Keratinocyte (primary cell): ENCODE results near the gene NADSYN1. TPM values are rescaled to one million over a fixed set of nuclear protein-coding genes. Genes with fewer than 3 reads are reported as not detected.

Experiments
- DNase-seq: peaks from one replicate; pipeline ENCODE4 v3.0.0-alpha.2; 2011; ENCODE audit warnings: low read depth, missing footprints, low spot score
- FAIRE-seq: peaks from 2 replicates; lab custom pipeline; 2011; peaks lifted over from hg19 to GRCh38; lab: Jason Lieb, UNC
- H2AFZ ChIP-seq: 2 replicates; pipeline ENCODE4 v1.6.0; 2012; ENCODE audit warnings: low read length, control low read depth, inconsistent platforms; ENCODE audit not compliant: control insufficient read depth
- H3K27ac ChIP-seq: 2 replicates; pipeline ENCODE4 v1.5.1; 2011; ENCODE audit warnings: low read length; ENCODE audit not compliant: control insufficient read depth, insufficient read depth
- H3K27me3 ChIP-seq: 3 replicates; pipeline ENCODE4 v1.6.0; 2011; ENCODE audit warnings: low read length; ENCODE audit not compliant: control insufficient read depth, insufficient read depth; ENCODE audit errors: extremely low read depth
- H3K36me3 ChIP-seq, 2 experiments: 2 replicates in 1 of 2; 3 replicates in 1 of 2; pipeline ENCODE4 v1.5.1; 2011; ENCODE audit warnings: low read length in 2 of 2, mild to moderate bottlenecking in 1 of 2; ENCODE audit not compliant: control insufficient read depth in 2 of 2, insufficient read depth in 2 of 2; ENCODE audit errors: extremely low read depth in 1 of 2
- H3K4me1 ChIP-seq: 3 replicates; pipeline ENCODE4 v1.5.1; 2011; ENCODE audit warnings: low read length; ENCODE audit not compliant: control insufficient read depth, insufficient read depth; ENCODE audit errors: extremely low read depth
- H3K4me2 ChIP-seq: 3 replicates; pipeline ENCODE4 v1.6.0; 2011; ENCODE audit warnings: low read depth, low read length; ENCODE audit not compliant: control insufficient read depth, insufficient read depth; ENCODE audit errors: extremely low read depth
- H3K4me3 ChIP-seq, 3 experiments: fragments of 200-600 bp in 1 of 3; sonication (generic) in 1 of 3; 2 replicates in 2 of 3; 3 replicates in 1 of 3; pipeline ENCODE4 v1.5.1; 2011 to 2016; ENCODE audit warnings: low read length in 3 of 3, mild to moderate bottlenecking in 3 of 3, control low read depth in 2 of 3, inconsistent platforms in 1 of 3, low read depth in 1 of 3, mixed read lengths in 1 of 3, mixed run types in 1 of 3, moderate library complexity in 1 of 3; ENCODE audit not compliant: control insufficient read depth in 2 of 3, insufficient read depth in 2 of 3; ENCODE audit errors: extremely low read depth in 1 of 3
- H3K79me2 ChIP-seq: 2 replicates; pipeline ENCODE4 v1.6.0; 2012; ENCODE audit warnings: low read length; ENCODE audit not compliant: control insufficient read depth, insufficient read depth
- H3K9ac ChIP-seq: 3 replicates; pipeline ENCODE4 v1.6.0; 2011; ENCODE audit warnings: low read length; ENCODE audit not compliant: control insufficient read depth, insufficient read depth; ENCODE audit errors: extremely low read depth
- H3K9me1 ChIP-seq: 3 replicates; pipeline ENCODE4 v1.6.0; 2011; ENCODE audit warnings: low read length; ENCODE audit not compliant: control insufficient read depth, insufficient read depth; ENCODE audit errors: extremely low read depth
- H3K9me3 ChIP-seq: 2 replicates; pipeline ENCODE4 v1.5.1; 2012; ENCODE audit warnings: low read depth, low read length; ENCODE audit not compliant: control insufficient read depth
- H4K20me1 ChIP-seq: 3 replicates; pipeline ENCODE4 v1.6.0; 2011; ENCODE audit warnings: low read length; ENCODE audit not compliant: control insufficient read depth, insufficient read depth; ENCODE audit errors: extremely low read depth
- CTCF ChIP-seq, 3 experiments: IDR thresholded peaks in 1 of 3; conservative IDR thresholded peaks in 1 of 3; optimal IDR thresholded peaks in 1 of 3; 2 replicates in 2 of 3; 3 replicates in 1 of 3; pipeline versions ENCODE3 to v1.5.1; 2011; ENCODE audit warnings: low read length in 3 of 3, mild to moderate bottlenecking in 3 of 3, moderate library complexity in 2 of 3, control low read depth in 1 of 3, inconsistent platforms in 1 of 3; ENCODE audit not compliant: insufficient read depth in 2 of 3; ENCODE audit errors: extremely low read depth in 1 of 3
- EZH2 ChIP-seq: IDR thresholded peaks from one replicate; pipeline ENCODE4 v1.6.1; 2012; ENCODE audit warnings: inconsistent platforms, mild to moderate bottlenecking, low read length, moderate library complexity
- dilution Hi-C: fragments of 300-500 bp; cut with MboI; formaldehyde crosslinking; loops from one replicate; pipeline ENCODE4 v1.7.0; 2020; ENCODE audit warnings: low sequenced_read_pairs; ENCODE audit not compliant: extremely low pct_ligation_motif_present
- polyA plus RNA-seq, 5 experiments: library from polyadenylated mRNA; depleted of rRNA in 3 of 5; stranded (reverse) in 3 of 5; stranded (forward) in 1 of 5; unstranded in 1 of 5; fragments of >200 nt; gene quantifications; 1 replicate in 1 of 5; 2 replicates in 3 of 5; 3 replicates in 1 of 5; pipeline versions ENCODE4 v1.2.1 to v1.2.3, GENCODE V29; 2011 to 2012; ENCODE audit warnings: missing spikeins in 2 of 5, low read depth in 1 of 5, low replicate concordance in 1 of 5

NADSYN1 gene
- polyA plus RNA-seq, 1 donor (not counting 4 experiments of a cell fraction or from before 2014, with no cell fraction given), result 51.5 TPM

- Histone ChIP-seq H3K9me3 (no peaks in the 10 kb centered on the region), H3K27ac (no peak overlapping the region), H3K4me1 (no peaks in the 10 kb centered on the region), H4K20me1 (no peaks in the 10 kb centered on the region), H3K79me2 (no peaks in the 10 kb centered on the region), H3K4me3 (no peak overlapping the region), H3K9me1 (no peaks in the 10 kb centered on the region), H2AFZ (no peak overlapping the region), H3K4me2 (no peak overlapping the region), H3K9ac (no peak overlapping the region), H3K36me3 (peaks cover 7 to 30% of the 10 kb centered on the region in 2 experiments), H3K27me3 (no peaks in the 10 kb centered on the region)
- dilution Hi-C loops, result no loop called here
- DNase-seq, result no peak
- no peak for TF ChIP-seq CTCF (optimal IDR thresholded peaks at IDR 0.05 in 1 of 3, IDR thresholded peaks at IDR 0.05 in 1 of 3, conservative IDR thresholded peaks at IDR 0.05 in 1 of 3; ENCODE audit: extremely low read depth in 1 of 3, insufficient read depth in 2 of 3, low read length in 3 of 3)
- TF ChIP-seq EZH2, result no peak
- FAIRE-seq, result no peak
Measured at GRCh38 chr11:71502871-71503435, 50.0 kb downstream of the NADSYN1 start.

- DNase-seq (no peak), FAIRE-seq (no peak)
- H3K4me2 ChIP-seq, result no peak overlapping the region
- H3K27ac ChIP-seq, result no peak overlapping the region
- H3K9ac ChIP-seq, result no peak overlapping the region
- no peaks in the 10 kb centered on the region for H3K79me2 ChIP-seq
- H4K20me1 ChIP-seq, result no peaks in the 10 kb centered on the region
- H3K4me3 ChIP-seq, result no peak overlapping the region
- H3K4me1 ChIP-seq, result no peaks in the 10 kb centered on the region
- H3K9me1 ChIP-seq, result no peaks in the 10 kb centered on the region
- no peaks in the 10 kb centered on the region for H3K9me3 ChIP-seq
- dilution Hi-C loops, result no loop called here
- TF ChIP-seq EZH2 (no peak), CTCF (optimal IDR thresholded peaks at IDR 0.05 in 1 of 3, IDR thresholded peaks at IDR 0.05 in 1 of 3, conservative IDR thresholded peaks at IDR 0.05 in 1 of 3; ENCODE audit: extremely low read depth in 1 of 3, insufficient read depth in 2 of 3, low read length in 3 of 3) (no peak)
- H3K36me3 ChIP-seq, result peaks cover 0 to 19% of the 10 kb centered on the region in 2 experiments
- no peaks in the 10 kb centered on the region for H3K27me3 ChIP-seq
- H2AFZ ChIP-seq, result no peak overlapping the region
Measured at GRCh38 chr11:71504531-71504930, 51.5 kb downstream of the NADSYN1 start.
